ENCODE data around the gene TAAR2. TPM values are rescaled to one million over a fixed set of nuclear protein-coding genes. Genes with fewer than 3 reads are reported as not detected.

The TAAR2 gene
- polyA plus RNA-seq, 2 of the 4 experiments (the other 2 are of a cell fraction) = not detected

GRCh38 chr6:132612449-132613108 is 11.5 kb downstream of the TAAR2 start:
- FAIRE-seq = no peak
- Histone ChIP-seq H3K4me3 (no peak overlapping the region), H3K9me3 (no peaks in the 10 kb centered on the region), H3K4me2 (no peak overlapping the region), H3K4me1 (no peaks in the 10 kb centered on the region), H3K27ac (no peak overlapping the region)
- POLR2A ChIA-PET = no interaction called here
- 32% methylated on average over 4 of the region's 4 CpGs for WGBS (ENCODE audit: missing lambda C conversion rate)
- no peak for ATAC-seq
- CTCF ChIA-PET = no interaction called here
- DNase-seq (ENCODE audit: low read depth in 1 of 2, low spot score in 1 of 2) = no peak
- TF ChIP-seq SMC3 (IDR thresholded peaks at IDR 0.05) (no peak), CBX2 (IDR thresholded peaks at IDR 0.05; ENCODE audit: borderline replicate concordance, low read depth) (no peak), JUN (IDR thresholded peaks at IDR 0.05) (no peak), FOSL2 (IDR thresholded peaks at IDR 0.05) (no peak), FOSL2 (CRISPR knock-in tag; IDR thresholded peaks at IDR 0.05) (no peak), RCOR1 (IDR thresholded peaks at IDR 0.05; ENCODE audit: low read depth, low read length) (no peak), ESRRA (IDR thresholded peaks at IDR 0.05; ENCODE audit: borderline replicate concordance, low read length) (no peak), RAD21 (conservative IDR thresholded peaks at IDR 0.05 in 1 of 2, IDR thresholded peaks at IDR 0.05 in 1 of 2) (no peak), HOXB13 (CRISPR knock-in tag; IDR thresholded peaks at IDR 0.05; ENCODE audit: low read depth) (no peak), POLR2A (IDR thresholded peaks at IDR 0.05; ENCODE audit: low read length) (no peak), ZNF302 (CRISPR knock-in tag; IDR thresholded peaks at IDR 0.05) (no peak), EHF (CRISPR knock-in tag; IDR thresholded peaks at IDR 0.05) (no peak), RARB (CRISPR knock-in tag; IDR thresholded peaks at IDR 0.05) (no peak), CBX8 (IDR thresholded peaks at IDR 0.05) (no peak), NR3C1 (IDR thresholded peaks at IDR 0.05) (no peak), EHMT2 (IDR thresholded peaks at IDR 0.05; ENCODE audit: low read depth) (no peak)
- TF ChIP-seq, protein P1, sequence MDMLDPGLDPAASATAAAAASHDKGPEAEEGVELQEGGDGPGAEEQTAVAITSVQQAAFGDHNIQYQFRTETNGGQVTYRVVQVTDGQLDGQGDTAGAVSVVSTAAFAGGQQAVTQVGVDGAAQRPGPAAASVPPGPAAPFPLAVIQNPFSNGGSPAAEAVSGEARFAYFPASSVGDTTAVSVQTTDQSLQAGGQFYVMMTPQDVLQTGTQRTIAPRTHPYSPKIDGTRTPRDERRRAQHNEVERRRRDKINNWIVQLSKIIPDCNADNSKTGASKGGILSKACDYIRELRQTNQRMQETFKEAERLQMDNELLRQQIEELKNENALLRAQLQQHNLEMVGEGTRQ (IDR thresholded peaks at IDR 0.05) = no peak
- TF ChIP-seq, protein P2, sequence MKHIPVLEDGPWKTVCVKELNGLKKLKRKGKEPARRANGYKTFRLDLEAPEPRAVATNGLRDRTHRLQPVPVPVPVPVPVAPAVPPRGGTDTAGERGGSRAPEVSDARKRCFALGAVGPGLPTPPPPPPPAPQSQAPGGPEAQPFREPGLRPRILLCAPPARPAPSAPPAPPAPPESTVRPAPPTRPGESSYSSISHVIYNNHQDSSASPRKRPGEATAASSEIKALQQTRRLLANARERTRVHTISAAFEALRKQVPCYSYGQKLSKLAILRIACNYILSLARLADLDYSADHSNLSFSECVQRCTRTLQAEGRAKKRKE (CRISPR knock-in tag; IDR thresholded peaks at IDR 0.05; ENCODE audit: low read depth) = no peak
- TF ChIP-seq, protein P3, sequence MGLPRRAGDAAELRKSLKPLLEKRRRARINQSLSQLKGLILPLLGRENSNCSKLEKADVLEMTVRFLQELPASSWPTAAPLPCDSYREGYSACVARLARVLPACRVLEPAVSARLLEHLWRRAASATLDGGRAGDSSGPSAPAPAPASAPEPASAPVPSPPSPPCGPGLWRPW (IDR thresholded peaks at IDR 0.05) = no peak
- TF ChIP-seq, protein P4, sequence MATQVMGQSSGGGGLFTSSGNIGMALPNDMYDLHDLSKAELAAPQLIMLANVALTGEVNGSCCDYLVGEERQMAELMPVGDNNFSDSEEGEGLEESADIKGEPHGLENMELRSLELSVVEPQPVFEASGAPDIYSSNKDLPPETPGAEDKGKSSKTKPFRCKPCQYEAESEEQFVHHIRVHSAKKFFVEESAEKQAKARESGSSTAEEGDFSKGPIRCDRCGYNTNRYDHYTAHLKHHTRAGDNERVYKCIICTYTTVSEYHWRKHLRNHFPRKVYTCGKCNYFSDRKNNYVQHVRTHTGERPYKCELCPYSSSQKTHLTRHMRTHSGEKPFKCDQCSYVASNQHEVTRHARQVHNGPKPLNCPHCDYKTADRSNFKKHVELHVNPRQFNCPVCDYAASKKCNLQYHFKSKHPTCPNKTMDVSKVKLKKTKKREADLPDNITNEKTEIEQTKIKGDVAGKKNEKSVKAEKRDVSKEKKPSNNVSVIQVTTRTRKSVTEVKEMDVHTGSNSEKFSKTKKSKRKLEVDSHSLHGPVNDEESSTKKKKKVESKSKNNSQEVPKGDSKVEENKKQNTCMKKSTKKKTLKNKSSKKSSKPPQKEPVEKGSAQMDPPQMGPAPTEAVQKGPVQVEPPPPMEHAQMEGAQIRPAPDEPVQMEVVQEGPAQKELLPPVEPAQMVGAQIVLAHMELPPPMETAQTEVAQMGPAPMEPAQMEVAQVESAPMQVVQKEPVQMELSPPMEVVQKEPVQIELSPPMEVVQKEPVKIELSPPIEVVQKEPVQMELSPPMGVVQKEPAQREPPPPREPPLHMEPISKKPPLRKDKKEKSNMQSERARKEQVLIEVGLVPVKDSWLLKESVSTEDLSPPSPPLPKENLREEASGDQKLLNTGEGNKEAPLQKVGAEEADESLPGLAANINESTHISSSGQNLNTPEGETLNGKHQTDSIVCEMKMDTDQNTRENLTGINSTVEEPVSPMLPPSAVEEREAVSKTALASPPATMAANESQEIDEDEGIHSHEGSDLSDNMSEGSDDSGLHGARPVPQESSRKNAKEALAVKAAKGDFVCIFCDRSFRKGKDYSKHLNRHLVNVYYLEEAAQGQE (IDR thresholded peaks at IDR 0.05) = no peak

DNA sequence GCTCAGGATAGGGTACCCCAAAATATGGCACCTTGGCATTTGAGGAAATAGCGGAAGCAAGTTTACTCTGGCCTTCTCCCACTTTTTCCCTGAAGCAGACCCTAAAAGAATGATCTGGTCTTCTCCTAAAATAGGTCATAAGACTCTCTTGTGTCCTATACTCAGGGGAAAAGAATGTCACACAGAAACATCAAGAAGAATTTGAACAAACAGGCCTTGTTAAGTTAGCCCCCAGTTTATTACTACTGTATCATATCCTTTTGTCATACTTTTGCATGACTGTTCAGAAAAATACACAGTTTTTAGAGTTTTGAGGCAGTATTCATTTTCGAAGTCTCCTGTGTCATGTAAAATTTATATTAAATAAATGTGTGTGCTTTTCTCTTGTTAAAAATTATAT is 12.5 kb downstream of the TAAR2 start:
- FAIRE-seq (no peak), DNase-seq (ENCODE audit: low read depth in 1 of 2, low spot score in 1 of 2) (no peak), ATAC-seq (no peak)
- WGBS (ENCODE audit: missing lambda C conversion rate) = 89% methylated on average over 2 of the region's 2 CpGs
- Histone ChIP-seq H3K4me1 (no peaks in the 10 kb centered on the region), H3K9me3 (no peaks in the 10 kb centered on the region), H3K4me3 (no peak overlapping the region), H3K27ac (no peak overlapping the region), H3K4me2 (no peak overlapping the region)
- ChIA-PET POLR2A (no interaction called here), CTCF (no interaction called here)
- no peak for TF ChIP-seq MYC (IDR thresholded peaks at IDR 0.05; ENCODE audit: borderline replicate concordance, low read length)

All from A549 (cell line).